CD14-positive monocyte (primary cell): ENCODE data around the gene FIS1. TPM values are rescaled to one million over a fixed set of nuclear protein-coding genes. Genes with fewer than 3 reads are reported as not detected.
"Not testable (repeated sequence)": the region's sequence is repeated elsewhere in the genome, so short reads cannot be mapped to it uniquely, and the experiment has no call there.

Experiments
- DNase-seq, 3 donors: peaks; one replicate each; pipeline ENCODE4 v3.0.0-alpha.2; 2011 to 2022
- H2AFZ ChIP-seq: 2 replicates; pipeline ENCODE4 v1.6.0; 2012; ENCODE audit warnings: mild to moderate bottlenecking, low read depth, low read length, inconsistent platforms; ENCODE audit not compliant: insufficient read depth, poor library complexity, severe bottlenecking
- H3K27ac ChIP-seq, 2 donors: 1 replicate in 1 of 2; 2 replicates in 1 of 2; pipeline ENCODE4 v1.5.1; 2012 to 2013; ENCODE audit warnings: low read length in 2 of 2, control low read depth in 1 of 2, inconsistent platforms in 1 of 2, low read depth in 1 of 2, mild to moderate bottlenecking in 1 of 2
- H3K27me3 ChIP-seq, 2 donors: one replicate each; pipeline versions ENCODE4 v1.6.0 to v1.6.1; 2011 to 2013; ENCODE audit warnings: low read length in 2 of 2; ENCODE audit not compliant: control insufficient read depth in 2 of 2, insufficient read depth in 2 of 2
- H3K36me3 ChIP-seq, 2 donors: replicated peaks in 1 of 2; 1 replicate in 1 of 2; 2 replicates in 1 of 2; pipeline versions ENCODE4 v1.5.1 to v1.6.1; 2012 to 2013; ENCODE audit warnings: low read length in 2 of 2, control low read depth in 1 of 2, inconsistent platforms in 1 of 2, mild to moderate bottlenecking in 1 of 2; ENCODE audit not compliant: insufficient read depth in 2 of 2, control insufficient read depth in 1 of 2
- H3K4me1 ChIP-seq, 2 donors: 1 replicate in 1 of 2; 2 replicates in 1 of 2; pipeline versions ENCODE4 v1.5.1 to v1.6.1; 2012 to 2013; ENCODE audit warnings: low read length in 2 of 2, control low read depth in 1 of 2, inconsistent platforms in 1 of 2, mild to moderate bottlenecking in 1 of 2, moderate library complexity in 1 of 2; ENCODE audit not compliant: insufficient read depth in 2 of 2, control insufficient read depth in 1 of 2
- H3K4me2 ChIP-seq: replicated peaks from 2 replicates; pipeline ENCODE3; 2012; ENCODE audit warnings: low read length, moderate library complexity, mild to moderate bottlenecking; ENCODE audit not compliant: poor library complexity, severe bottlenecking; ENCODE audit errors: extremely low read depth
- H3K4me3 ChIP-seq, 3 experiments: fragments of 200-600 bp in 1 of 3; sonication (generic) in 1 of 3; replicated peaks in 1 of 3; 1 replicate in 2 of 3; 2 replicates in 1 of 3; pipeline ENCODE4 v1.5.1; 2011 to 2013; ENCODE audit warnings: low read length in 3 of 3, mild to moderate bottlenecking in 3 of 3, control low read depth in 2 of 3, low read depth in 2 of 3, inconsistent platforms in 1 of 3, moderate library complexity in 1 of 3
- H3K79me2 ChIP-seq: 2 replicates; pipeline ENCODE4 v1.6.0; 2012; ENCODE audit warnings: mild to moderate bottlenecking, control low read depth, inconsistent platforms, low read length, moderate library complexity; ENCODE audit not compliant: insufficient read depth
- H3K9ac ChIP-seq: 2 replicates; pipeline ENCODE4 v1.6.0; 2017; ENCODE audit warnings: low read length, mild to moderate bottlenecking; ENCODE audit not compliant: insufficient read depth, poor library complexity, severe bottlenecking
- H3K9me3 ChIP-seq, 2 donors: replicated peaks in 1 of 2; 1 replicate in 1 of 2; 2 replicates in 1 of 2; pipeline versions ENCODE4 v1.5.1 to v1.6.1; 2012 to 2013; ENCODE audit warnings: low read length in 2 of 2, control low read depth in 1 of 2; ENCODE audit not compliant: control insufficient read depth in 1 of 2, insufficient read depth in 1 of 2
- H4K20me1 ChIP-seq: 2 replicates; pipeline ENCODE4 v1.6.0; 2012; ENCODE audit warnings: mild to moderate bottlenecking, low read length, control low read depth, moderate library complexity; ENCODE audit not compliant: insufficient read depth
- H3K27ac Mint-ChIP-seq, 7 donors: one replicate each; pipeline ENCODE4 v1.8.0; 2020; ENCODE audit warnings: mild to moderate bottlenecking in 7 of 7, mixed read lengths in 7 of 7, moderate library complexity in 6 of 7, inconsistent platforms in 2 of 7
- H3K27me3 Mint-ChIP-seq, 3 donors: one replicate each; pipeline ENCODE4 v1.8.0; 2021 to 2022; ENCODE audit warnings: low read depth in 3 of 3, mild to moderate bottlenecking in 3 of 3, mixed read lengths in 3 of 3, moderate library complexity in 3 of 3, inconsistent platforms in 1 of 3
- H3K36me3 Mint-ChIP-seq, 2 donors: one replicate each; pipeline ENCODE4 v1.8.0; 2020; ENCODE audit warnings: mixed read lengths in 2 of 2, inconsistent platforms in 1 of 2, mild to moderate bottlenecking in 1 of 2
- H3K4me1 Mint-ChIP-seq: one replicate; pipeline ENCODE4 v1.8.0; 2020; ENCODE audit warnings: mild to moderate bottlenecking, mixed read lengths
- H3K4me3 Mint-ChIP-seq, 2 donors: one replicate each; pipeline ENCODE4 v1.8.0; 2020; ENCODE audit warnings: mild to moderate bottlenecking in 2 of 2, mixed read lengths in 2 of 2, moderate library complexity in 1 of 2
- H3K9me3 Mint-ChIP-seq, 7 donors: one replicate each; pipeline ENCODE4 v1.8.0; 2020 to 2022; ENCODE audit warnings: mixed read lengths in 7 of 7, mild to moderate bottlenecking in 6 of 7, moderate library complexity in 6 of 7, inconsistent platforms in 2 of 7
- CTCF ChIP-seq: fragments of 200-600 bp; IDR thresholded peaks from one replicate; pipeline ENCODE4 v1.8.0; 2022; ENCODE audit warnings: antibody characterized with exemption, mild to moderate bottlenecking
- WGBS: methylation state at CpG from one replicate; pipeline ENCODE4 v1.1.5; 2013; ENCODE audit warnings: missing lambda C conversion rate; ENCODE audit not compliant: insufficient coverage; 5-methylcytosine and 5-hydroxymethylcytosine counted together
- intact Hi-C, 2 donors: fragments of 100-400 bp; cut with micrococcal nuclease; formaldehyde crosslinking; loops; one replicate each; pipeline versions ENCODE4 v1.15.0 to v1.15.1; 2023
- polyA plus RNA-seq, 3 donors: library from polyadenylated mRNA; depleted of rRNA in 1 of 3; unstranded in 2 of 3; stranded (reverse) in 1 of 3; fragments of 300-500 nt in 2 of 3; fragments of >200 nt in 1 of 3; fragmentation: Illumina TruSeq in 2 of 3; gene quantifications; 1 replicate in 2 of 3; 2 replicates in 1 of 3; pipeline ENCODE4 v1.2.3, GENCODE V29; 2012 to 2021

Gene FIS1
- polyA plus RNA-seq, 3 donors = 152 to 198 (median 195) TPM

- DNase-seq = no peak
Observed at GRCh38 chr7:101285171-101285570, 40.3 kb upstream of the FIS1 start.

DNA sequence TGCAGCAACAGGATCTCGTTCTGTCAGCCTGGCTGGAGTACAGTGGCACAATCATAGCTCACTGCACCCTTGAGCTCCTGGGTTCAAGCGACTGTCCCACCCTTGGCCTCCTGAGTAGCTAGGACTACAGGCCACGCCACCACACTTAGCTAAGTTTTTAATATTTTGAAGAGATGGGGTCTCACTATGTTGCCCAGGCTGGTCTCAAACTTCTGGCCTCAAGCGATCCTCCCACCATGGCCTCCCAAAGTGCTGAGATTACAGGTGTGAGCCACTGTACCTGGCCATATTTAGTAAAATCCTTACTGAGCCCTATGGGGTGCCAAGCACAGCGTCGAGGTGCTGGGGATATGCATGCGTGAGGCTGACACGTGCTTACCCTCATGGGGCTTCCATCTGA, 36.0 kb upstream of the FIS1 start:
- H4K20me1 ChIP-seq, H3K36me3 ChIP-seq, H3K27me3 ChIP-seq, DNase-seq, H2AFZ ChIP-seq, H3K9ac ChIP-seq, H3K9me3 Mint-ChIP-seq, H3K79me2 ChIP-seq, H3K4me1 ChIP-seq, H3K4me3 ChIP-seq, H3K4me3 Mint-ChIP-seq, H3K36me3 Mint-ChIP-seq, H3K4me2 ChIP-seq, H3K4me1 Mint-ChIP-seq, H3K9me3 ChIP-seq, H3K27ac ChIP-seq: not testable (repeated sequence)
- 96% methylated on average over 6 of the region's 8 CpGs for WGBS
- Mint-ChIP-seq H3K27ac (peak overlapping the region in 1 of 7 donors; percentile 2), H3K27me3 (peaks cover 4 to 23% (median 9%) of the 10 kb centered on the region in 3 donors)
- intact Hi-C loops = loop anchor here (10.0 kb wide), 1 partner anchor 136 kb away; no protein-coding TSS in a partner anchor

More at GRCh38 chr7:101285171-101285570, 40.3 kb upstream of the FIS1 start:
- TF ChIP-seq CTCF = no peak
- WGBS = 100% methylated on average over 4 of the region's 9 CpGs
- no peaks in the 10 kb centered on the region for H4K20me1 ChIP-seq
- peaks cover 23% of the 10 kb centered on the region for H3K4me1 Mint-ChIP-seq
- peaks cover 6 to 9% of the 10 kb centered on the region in 2 donors for H3K9me3 ChIP-seq
- H3K9ac ChIP-seq = no peak overlapping the region
- H2AFZ ChIP-seq = no peak overlapping the region
- no peak overlapping the region for H3K27ac ChIP-seq
- H3K4me3 ChIP-seq = no peak overlapping the region
- intact Hi-C loops = loop anchor here (10.0 kb wide), 1 partner anchor 140 kb away; no protein-coding TSS in a partner anchor
- H3K4me3 Mint-ChIP-seq = no peak overlapping the region
- no peaks in the 10 kb centered on the region for H3K36me3 ChIP-seq
- H3K27me3 ChIP-seq = no peaks in the 10 kb centered on the region
- H3K4me1 ChIP-seq = peaks cover 8 to 9% of the 10 kb centered on the region in 2 donors
- H3K79me2 ChIP-seq = no peaks in the 10 kb centered on the region
- no peak overlapping the region for H3K27ac Mint-ChIP-seq
- peaks cover 8 to 15% (median 9%) of the 10 kb centered on the region in 3 donors for H3K27me3 Mint-ChIP-seq
- peaks cover 0 to 5% of the 10 kb centered on the region in 2 donors for H3K36me3 Mint-ChIP-seq
- H3K9me3 Mint-ChIP-seq = peaks cover 6 to 16% (median 10%) of the 10 kb centered on the region in 7 donors
- H3K4me2 ChIP-seq = no peak overlapping the region
